GM10248 (cell line): ENCODE results near the gene SLC43A2.

Source experiments
- CTCF ChIA-PET: fragments of 300-600 bp; sonication (Branson Sonifier 250); formaldehyde crosslinking; extraction: SDS; loops from one replicate; lab custom pipeline; 2021; ENCODE audit warnings: antibody characterized with exemption; lab: Yijun Ruan, JAX
- POLR2A ChIA-PET: fragments of 350-650 bp; sonication (Branson Sonifier 250); formaldehyde crosslinking; extraction: SDS; loops from one replicate; lab custom pipeline; 2020; ENCODE audit warnings: antibody characterized with exemption; lab: Yijun Ruan, JAX
- DNase-seq: peaks from one replicate; pipeline ENCODE4 v3.0.0; 2012; ENCODE audit errors: extremely low spot score
- TF ChIP-seq, protein P1 (sequence below): IDR thresholded peaks from 2 replicates; pipeline ENCODE4 v1.5.1; 2012; ENCODE audit warnings: mild to moderate bottlenecking, low read depth; ENCODE audit errors: extremely low read depth, missing control alignments, control extremely low read depth

The SLC43A2 gene

GRCh38 chr17:1643999-1644492, 15.4 kb upstream of the SLC43A2 start:
- peak; percentile 41 for DNase-seq
- POLR2A ChIA-PET: no interaction called here
- TF ChIP-seq, protein P1, sequence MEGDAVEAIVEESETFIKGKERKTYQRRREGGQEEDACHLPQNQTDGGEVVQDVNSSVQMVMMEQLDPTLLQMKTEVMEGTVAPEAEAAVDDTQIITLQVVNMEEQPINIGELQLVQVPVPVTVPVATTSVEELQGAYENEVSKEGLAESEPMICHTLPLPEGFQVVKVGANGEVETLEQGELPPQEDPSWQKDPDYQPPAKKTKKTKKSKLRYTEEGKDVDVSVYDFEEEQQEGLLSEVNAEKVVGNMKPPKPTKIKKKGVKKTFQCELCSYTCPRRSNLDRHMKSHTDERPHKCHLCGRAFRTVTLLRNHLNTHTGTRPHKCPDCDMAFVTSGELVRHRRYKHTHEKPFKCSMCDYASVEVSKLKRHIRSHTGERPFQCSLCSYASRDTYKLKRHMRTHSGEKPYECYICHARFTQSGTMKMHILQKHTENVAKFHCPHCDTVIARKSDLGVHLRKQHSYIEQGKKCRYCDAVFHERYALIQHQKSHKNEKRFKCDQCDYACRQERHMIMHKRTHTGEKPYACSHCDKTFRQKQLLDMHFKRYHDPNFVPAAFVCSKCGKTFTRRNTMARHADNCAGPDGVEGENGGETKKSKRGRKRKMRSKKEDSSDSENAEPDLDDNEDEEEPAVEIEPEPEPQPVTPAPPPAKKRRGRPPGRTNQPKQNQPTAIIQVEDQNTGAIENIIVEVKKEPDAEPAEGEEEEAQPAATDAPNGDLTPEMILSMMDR: no peak
- CTCF ChIA-PET: interaction anchor here (1.1 to 7.5 kb wide), 6 partner anchors 13 to 386 kb away, joined by 3 to 59 read pairs (median 6); partner anchors contain the start of gene DPH1

- ChIA-PET CTCF (interaction anchor here (1.1 to 7.5 kb wide), 3 partner anchors 12 to 387 kb away, joined by 4 to 59 read pairs (median 4); partner anchors contain the start of gene DPH1), POLR2A (no interaction called here)
- TF ChIP-seq, protein P1: no peak
- peak; percentile 74 for DNase-seq
Measured at GRCh38 chr17:1643293-1643998, 14.8 kb upstream of the SLC43A2 start.

DNA sequence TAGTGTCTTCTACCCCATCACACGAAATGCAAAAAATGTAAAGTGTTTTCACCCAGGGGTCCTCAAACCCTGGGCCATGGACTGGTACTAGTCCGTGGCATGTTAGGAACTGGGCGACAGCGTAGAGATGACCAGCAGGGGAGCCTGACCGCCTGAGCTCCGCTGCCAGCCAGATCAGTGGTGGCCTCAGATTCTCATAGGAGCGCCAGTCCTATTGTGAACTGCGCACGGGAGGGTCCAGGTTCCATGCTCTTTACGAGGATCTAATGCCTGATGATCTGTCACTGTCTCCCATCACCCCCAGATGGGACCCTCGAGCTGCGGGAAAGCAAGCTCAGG, 12.4 kb upstream of the SLC43A2 start:
- ChIA-PET CTCF (interaction anchor here (1.0 to 3.7 kb wide), 4 partner anchors 7 to 67 kb away, joined by 3 to 16 read pairs (median 9); partner anchors contain the start of gene SLC43A2), POLR2A (no interaction called here)
- TF ChIP-seq, protein P1: no peak
- no peak for DNase-seq

GRCh38 chr17:1640329-1641064, 11.9 kb upstream of the SLC43A2 start:
- ChIA-PET CTCF (interaction anchor here (0.8 to 3.7 kb wide), 4 partner anchors 8 to 33 kb away, joined by 3 to 16 read pairs (median 9); partner anchors contain the start of gene SLC43A2), POLR2A (interaction anchor here (0.6 to 1.7 kb wide), 2 partner anchors 10 to 13 kb away, joined by 3 to 5 read pairs; no protein-coding TSS in a partner anchor)
- TF ChIP-seq, protein P1: no peak
- DNase-seq: no peak

DNA sequence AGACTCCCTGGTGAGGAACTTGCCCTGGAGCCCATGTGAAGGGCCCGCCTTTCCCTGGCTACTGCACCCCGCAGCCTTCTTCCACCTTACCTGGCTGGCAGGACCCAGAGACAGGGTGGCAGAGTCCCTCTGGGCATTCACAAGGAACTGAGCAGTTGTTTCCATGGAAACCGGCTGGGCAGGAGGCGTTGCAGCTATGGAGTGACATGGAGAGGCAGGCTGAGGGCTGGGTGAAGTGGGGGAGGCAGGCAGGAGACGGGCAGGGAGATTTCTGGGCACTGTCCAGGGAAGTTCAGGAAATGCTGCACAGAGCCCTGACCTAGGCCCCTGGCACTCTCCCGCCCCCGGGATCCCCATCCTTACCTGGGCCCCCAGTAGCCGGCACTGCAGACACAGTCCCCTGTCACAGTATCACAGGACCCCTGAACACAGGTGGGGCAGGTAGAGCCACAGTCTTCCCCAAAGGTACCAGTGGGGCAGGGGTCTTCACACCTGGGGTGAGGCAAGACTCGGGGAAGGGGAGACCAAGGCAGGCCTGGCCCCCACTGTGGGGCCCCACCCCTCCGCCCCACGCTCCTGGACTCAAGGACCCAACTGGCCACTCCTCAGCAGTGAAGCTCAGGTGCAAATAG, 11.0 kb upstream of the SLC43A2 start:
- POLR2A ChIA-PET: interaction anchor here (0.6 to 1.7 kb wide), 2 partner anchors 9 to 14 kb away, joined by 3 to 5 read pairs; no protein-coding TSS in a partner anchor
- TF ChIP-seq, protein P1: no peak
- no peak for DNase-seq
- CTCF ChIA-PET: interaction anchor here (1.5 to 3.7 kb wide), 3 partner anchors 9 to 33 kb away, joined by 3 to 16 read pairs (median 15); partner anchors contain the start of gene SLC43A2

DNA sequence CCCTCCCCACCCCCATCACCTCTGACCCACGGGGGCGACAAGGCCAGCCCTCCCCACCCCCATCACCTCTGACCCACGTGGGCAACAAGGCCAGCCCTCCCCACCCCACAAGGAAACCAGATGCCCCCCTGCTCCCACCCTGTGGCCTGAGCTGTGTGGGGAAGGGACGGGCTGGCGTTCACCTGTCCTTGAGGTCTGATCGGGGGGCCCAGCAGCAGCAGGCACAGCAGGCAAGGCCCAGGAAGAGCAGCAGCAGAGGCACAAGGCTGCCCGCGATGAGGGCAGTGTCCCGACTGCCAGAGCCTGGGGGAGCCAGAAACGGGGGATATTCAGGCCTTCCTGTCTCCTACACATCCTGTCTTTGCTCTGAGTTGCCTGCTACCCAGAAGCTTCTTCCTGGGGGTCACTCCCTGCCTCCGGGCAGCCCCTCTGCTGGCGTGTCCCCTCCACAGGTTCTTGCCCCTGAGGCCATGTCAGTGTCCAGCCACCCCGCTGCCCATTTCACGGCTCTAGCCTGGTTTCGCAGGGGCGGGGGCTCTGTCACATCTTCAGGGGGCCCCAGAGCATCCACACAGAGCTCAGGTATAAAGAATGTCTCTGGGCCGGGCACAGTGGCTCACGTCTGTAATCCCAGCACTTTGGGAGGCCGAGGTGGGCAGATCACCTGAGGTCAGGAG, 10.1 kb upstream of the SLC43A2 start:
- DNase-seq: no peak
- ChIA-PET POLR2A (interaction anchor here (1.7 kb wide), 1 partner anchor 8 kb away, joined by 5 read pairs; no protein-coding TSS in a partner anchor), CTCF (interaction anchor here (0.9 to 3.7 kb wide), 4 partner anchors 9 to 32 kb away, joined by 3 to 16 read pairs (median 9); partner anchors contain the start of gene SLC43A2)
- TF ChIP-seq, protein P1: no peak
